Smooth muscle cell (in vitro differentiated cells): ENCODE measurements around the gene RXRB. TPM values are rescaled to one million over a fixed set of nuclear protein-coding genes. Genes with fewer than 3 reads are reported as not detected.

Source experiments
- DNase-seq: peaks from one replicate; lab custom pipeline; 2025; ENCODE audit not compliant: unreplicated experiment; lab: John Stamatoyannopoulos, UW
- H2AFZ ChIP-seq: fragments of 200-600 bp; sonication (generic); 2 replicates; pipeline ENCODE4 v1.6.0; 2016; ENCODE audit warnings: antibody characterized with exemption, low read depth, mild to moderate bottlenecking
- H3F3A ChIP-seq: fragments of 200-600 bp; sonication (generic); 2 replicates; pipeline ENCODE4 v1.6.0; 2017; ENCODE audit warnings: antibody characterized with exemption, low read depth
- H3K27ac ChIP-seq: fragments of 200-600 bp; sonication (generic); 2 replicates; pipeline ENCODE4 v1.5.1; 2016; ENCODE audit warnings: low read depth, mild to moderate bottlenecking
- H3K27me3 ChIP-seq: fragments of 200-600 bp; sonication (generic); 2 replicates; pipeline ENCODE4 v1.6.1; 2016; ENCODE audit warnings: low read depth, mild to moderate bottlenecking
- H3K36me3 ChIP-seq: fragments of 200-600 bp; sonication (generic); 2 replicates; pipeline ENCODE4 v1.5.1; 2016; ENCODE audit warnings: low read depth
- H3K4me1 ChIP-seq: fragments of 200-600 bp; sonication (generic); 2 replicates; pipeline ENCODE4 v1.5.1; 2016; ENCODE audit warnings: low read depth
- H3K4me2 ChIP-seq: fragments of 200-600 bp; sonication (generic); 2 replicates; pipeline ENCODE4 v1.6.0; 2016; ENCODE audit warnings: mild to moderate bottlenecking
- H3K4me3 ChIP-seq: fragments of 200-600 bp; sonication (generic); 2 replicates; pipeline ENCODE4 v1.5.1; 2016; ENCODE audit warnings: mild to moderate bottlenecking
- H3K79me2 ChIP-seq: fragments of 200-600 bp; sonication (generic); 2 replicates; pipeline ENCODE4 v1.6.0; 2016; ENCODE audit warnings: low read depth, mild to moderate bottlenecking
- H3K9ac ChIP-seq: fragments of 200-600 bp; sonication (generic); 2 replicates; pipeline ENCODE4 v1.6.0; 2016; ENCODE audit warnings: low read depth
- H3K9me3 ChIP-seq: fragments of 200-600 bp; sonication (generic); replicated peaks from 2 replicates; pipeline ENCODE4 v1.5.1; 2016; ENCODE audit warnings: low read depth
- H4K20me1 ChIP-seq: fragments of 200-600 bp; sonication (generic); 2 replicates; pipeline ENCODE4 v1.6.0; 2016; ENCODE audit warnings: low read depth
- whole genome bisulfite sequencing: methylation state at CpG from one replicate; pipeline ENCODE4 v1.1.7; 2016; ENCODE audit warnings: low lambda C conversion rate; 5-methylcytosine and 5-hydroxymethylcytosine counted together
- polyA plus RNA-seq: library from polyadenylated mRNA; unstranded; fragments of >200 nt; fragmentation: Nextera tagmentation; extraction: Ambion mirVana; gene quantifications from 2 replicates; pipeline ENCODE4 v1.2.1, GENCODE V29; 2016
- total RNA-seq: library from RNA; depleted of rRNA; stranded (reverse); fragments of >200 nt; gene quantifications from 2 replicates; pipeline ENCODE4 v1.2.3, GENCODE V29; 2014
- TF ChIP-seq, protein P1 (sequence below): fragments of 200-600 bp; sonication (generic); IDR thresholded peaks from 2 replicates; pipeline ENCODE4 v1.5.1; 2017; ENCODE audit warnings: borderline replicate concordance, mild to moderate bottlenecking, antibody characterized with exemption; ENCODE audit not compliant: insufficient read depth, poor library complexity, severe bottlenecking

RXRB gene
- total and polyA plus RNA-seq, 2 experiments from 2014 or later = 25.7 to 28.2 TPM

GRCh38 chr6:33170176-33171015 lies 30.1 kb downstream of the RXRB start:
- no peaks in the 10 kb centered on the region for H3K79me2 ChIP-seq
- H3K27ac ChIP-seq = no peak overlapping the region
- TF ChIP-seq, protein P1, sequence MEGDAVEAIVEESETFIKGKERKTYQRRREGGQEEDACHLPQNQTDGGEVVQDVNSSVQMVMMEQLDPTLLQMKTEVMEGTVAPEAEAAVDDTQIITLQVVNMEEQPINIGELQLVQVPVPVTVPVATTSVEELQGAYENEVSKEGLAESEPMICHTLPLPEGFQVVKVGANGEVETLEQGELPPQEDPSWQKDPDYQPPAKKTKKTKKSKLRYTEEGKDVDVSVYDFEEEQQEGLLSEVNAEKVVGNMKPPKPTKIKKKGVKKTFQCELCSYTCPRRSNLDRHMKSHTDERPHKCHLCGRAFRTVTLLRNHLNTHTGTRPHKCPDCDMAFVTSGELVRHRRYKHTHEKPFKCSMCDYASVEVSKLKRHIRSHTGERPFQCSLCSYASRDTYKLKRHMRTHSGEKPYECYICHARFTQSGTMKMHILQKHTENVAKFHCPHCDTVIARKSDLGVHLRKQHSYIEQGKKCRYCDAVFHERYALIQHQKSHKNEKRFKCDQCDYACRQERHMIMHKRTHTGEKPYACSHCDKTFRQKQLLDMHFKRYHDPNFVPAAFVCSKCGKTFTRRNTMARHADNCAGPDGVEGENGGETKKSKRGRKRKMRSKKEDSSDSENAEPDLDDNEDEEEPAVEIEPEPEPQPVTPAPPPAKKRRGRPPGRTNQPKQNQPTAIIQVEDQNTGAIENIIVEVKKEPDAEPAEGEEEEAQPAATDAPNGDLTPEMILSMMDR = no peak
- no peak for DNase-seq
- no peak overlapping the region for H3K4me3 ChIP-seq
- no peaks in the 10 kb centered on the region for H4K20me1 ChIP-seq
- H2AFZ ChIP-seq = no peak overlapping the region
- H3K36me3 ChIP-seq = no peaks in the 10 kb centered on the region
- no peaks in the 10 kb centered on the region for H3K4me1 ChIP-seq
- H3F3A ChIP-seq = no peaks in the 10 kb centered on the region
- H3K27me3 ChIP-seq = no peaks in the 10 kb centered on the region
- no peaks in the 10 kb centered on the region for H3K9me3 ChIP-seq
- H3K9ac ChIP-seq = no peak overlapping the region
- WGBS = 84% methylated on average over 9 of the region's 9 CpGs
- H3K4me2 ChIP-seq = no peak overlapping the region

- Histone ChIP-seq H3K27me3 (no peaks in the 10 kb centered on the region), H3K9me3 (no peaks in the 10 kb centered on the region), H3K27ac (no peak overlapping the region), H3K36me3 (no peaks in the 10 kb centered on the region), H3K9ac (no peak overlapping the region), H3K4me2 (no peak overlapping the region), H3K79me2 (no peaks in the 10 kb centered on the region), H3K4me3 (no peak overlapping the region), H3F3A (no peaks in the 10 kb centered on the region), H2AFZ (no peak overlapping the region), H4K20me1 (no peaks in the 10 kb centered on the region), H3K4me1 (no peaks in the 10 kb centered on the region)
- no peak for DNase-seq
- TF ChIP-seq, protein P1 = no peak
- 89% methylated on average over 10 of the region's 10 CpGs for WGBS
Observed at GRCh38 chr6:33169291-33170175, 30.9 kb downstream of the RXRB start.

DNA sequence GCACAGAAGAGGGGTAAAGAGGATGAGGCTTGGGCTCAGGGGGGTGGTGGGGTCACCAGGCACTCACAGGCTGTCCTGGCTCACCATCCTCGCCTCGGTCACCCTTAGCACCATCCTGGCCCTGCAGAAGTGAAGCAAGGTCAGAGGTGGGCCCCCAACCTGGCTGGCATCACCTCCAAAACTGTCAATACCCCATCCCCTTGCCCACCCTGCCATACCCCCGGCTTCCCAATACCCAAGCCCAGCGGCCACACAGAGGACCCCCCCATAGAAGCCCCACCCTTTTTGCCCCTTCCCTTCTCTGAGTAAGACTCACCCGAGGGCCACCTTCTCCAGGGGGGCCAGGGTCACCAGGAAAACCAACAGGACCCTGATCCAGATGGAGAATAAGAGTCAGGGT lies 31.8 kb downstream of the RXRB start:
- Histone ChIP-seq H3K4me1 (no peaks in the 10 kb centered on the region), H3K9me3 (no peaks in the 10 kb centered on the region), H3K27me3 (no peaks in the 10 kb centered on the region), H3K27ac (no peak overlapping the region), H3F3A (no peaks in the 10 kb centered on the region), H4K20me1 (no peaks in the 10 kb centered on the region), H2AFZ (no peak overlapping the region), H3K9ac (no peak overlapping the region), H3K79me2 (no peaks in the 10 kb centered on the region), H3K4me2 (no peak overlapping the region), H3K36me3 (no peaks in the 10 kb centered on the region), H3K4me3 (no peak overlapping the region)
- WGBS = 64% methylated on average over 5 of the region's 5 CpGs
- TF ChIP-seq, protein P1 = no peak
- no peak for DNase-seq
